ENCODE data around the gene ANKRD33B. TPM values are rescaled to one million over a fixed set of nuclear protein-coding genes. Genes with fewer than 3 reads are reported as not detected.
A peak's percentile ranks its signal among the peaks of the same experiment; 100 is the strongest.

Gene ANKRD33B
- total RNA-seq, 1 experiment from 2014 or later, result 6.9 TPM

DNA sequence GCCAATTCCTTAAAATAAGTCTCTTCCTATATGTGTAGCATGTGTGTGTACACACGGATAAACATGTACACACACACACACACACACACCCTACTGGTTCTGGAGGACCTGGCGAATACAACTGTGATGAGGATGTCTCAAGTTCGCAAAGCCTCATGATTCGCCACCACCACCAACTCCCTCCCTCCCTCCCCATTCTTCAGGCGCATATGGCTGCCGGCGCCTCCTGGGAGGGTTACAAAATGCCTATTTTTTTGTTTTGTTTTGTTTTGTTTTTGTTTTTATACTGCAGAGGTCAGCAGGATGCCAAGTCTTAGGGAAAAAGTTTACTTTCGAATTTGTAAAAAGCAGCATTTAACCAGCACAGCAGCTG lies 109.1 kb downstream of the ANKRD33B start:
- WGBS (ENCODE audit: extremely low coverage, insufficient read length, low lambda C conversion rate), result no CpG with 5 or more reads among the region's 8 CpGs
- no peak overlapping the region for H3K4ac ChIP-seq (ENCODE audit: low read depth, low read length)
- H3K56ac ChIP-seq (ENCODE audit: insufficient read length, low read depth, low read length), result no peak overlapping the region
- H4K5ac ChIP-seq (ENCODE audit: insufficient read length, low read depth, low read length), result no peak overlapping the region
- no peak overlapping the region for H4K8ac ChIP-seq (replicated peaks; ENCODE audit: insufficient read length, low read depth, low read length)
- H2BK12ac ChIP-seq (ENCODE audit: insufficient read length, low read depth, low read length), result no peak overlapping the region
- no peak overlapping the region for H2BK15ac ChIP-seq (ENCODE audit: low read depth, low read length)
- H3K27me3 ChIP-seq (ENCODE audit: insufficient read depth, low read length), result no peaks in the 10 kb centered on the region
- no peak overlapping the region for H3K9ac ChIP-seq (ENCODE audit: extremely low read depth, insufficient read length, low read length)
- H3K27ac ChIP-seq (ENCODE audit: insufficient read length, low read depth, low read length), result no peak overlapping the region
- H3K23me2 ChIP-seq (ENCODE audit: insufficient read length, low read depth, low read length, poor library complexity, severe bottlenecking), result no peaks in the 10 kb centered on the region
- no peak overlapping the region for H3T11ph ChIP-seq (ENCODE audit: low read length)
- Mint-ChIP-seq H3K27me3 (ENCODE audit: low read depth) (peaks cover 21% of the 10 kb centered on the region), H3K36me3 (ENCODE audit: insufficient read depth in 1 of 3, low read depth in 3 of 3) (peaks cover 3 to 14% (median 12%) of the 10 kb centered on the region in 3 experiments; a peak in 5 of 7 replicates), H3K4me1 (peaks cover 2 to 3% of the 10 kb centered on the region in 2 experiments; a peak in 2 of 4 replicates), H3K4me3 (no peak overlapping the region), H3K27ac (no peak overlapping the region), H3K9me3 (peaks cover 0 to 5% of the 10 kb centered on the region in 2 experiments; a peak in 1 of 5 replicates)
- H3K14ac ChIP-seq (ENCODE audit: insufficient read depth, low read length), result no peak overlapping the region
- no peaks in the 10 kb centered on the region for H3K4me1 ChIP-seq (ENCODE audit: insufficient read depth, low read length)
- H3K9me3 ChIP-seq (ENCODE audit: control insufficient read depth, low read depth, low read length), result no peaks in the 10 kb centered on the region
- TF ChIP-seq, protein P1, sequence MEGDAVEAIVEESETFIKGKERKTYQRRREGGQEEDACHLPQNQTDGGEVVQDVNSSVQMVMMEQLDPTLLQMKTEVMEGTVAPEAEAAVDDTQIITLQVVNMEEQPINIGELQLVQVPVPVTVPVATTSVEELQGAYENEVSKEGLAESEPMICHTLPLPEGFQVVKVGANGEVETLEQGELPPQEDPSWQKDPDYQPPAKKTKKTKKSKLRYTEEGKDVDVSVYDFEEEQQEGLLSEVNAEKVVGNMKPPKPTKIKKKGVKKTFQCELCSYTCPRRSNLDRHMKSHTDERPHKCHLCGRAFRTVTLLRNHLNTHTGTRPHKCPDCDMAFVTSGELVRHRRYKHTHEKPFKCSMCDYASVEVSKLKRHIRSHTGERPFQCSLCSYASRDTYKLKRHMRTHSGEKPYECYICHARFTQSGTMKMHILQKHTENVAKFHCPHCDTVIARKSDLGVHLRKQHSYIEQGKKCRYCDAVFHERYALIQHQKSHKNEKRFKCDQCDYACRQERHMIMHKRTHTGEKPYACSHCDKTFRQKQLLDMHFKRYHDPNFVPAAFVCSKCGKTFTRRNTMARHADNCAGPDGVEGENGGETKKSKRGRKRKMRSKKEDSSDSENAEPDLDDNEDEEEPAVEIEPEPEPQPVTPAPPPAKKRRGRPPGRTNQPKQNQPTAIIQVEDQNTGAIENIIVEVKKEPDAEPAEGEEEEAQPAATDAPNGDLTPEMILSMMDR (conservative IDR thresholded peaks at IDR 0.05), result no peak
- H2BK20ac ChIP-seq (ENCODE audit: low read depth, low read length, poor library complexity, severe bottlenecking), result no peak overlapping the region
- no peaks in the 10 kb centered on the region for H3K79me1 ChIP-seq (ENCODE audit: insufficient read depth, low read depth, low read length, poor library complexity, severe bottlenecking)
- H3K4me2 ChIP-seq (ENCODE audit: insufficient read depth, insufficient read length, low read length), result no peak overlapping the region
- H4K20me1 ChIP-seq (ENCODE audit: control insufficient read depth, insufficient read depth, insufficient read length), result no peaks in the 10 kb centered on the region
- peak; percentile 18 for DNase-seq
- H2BK120ac ChIP-seq (ENCODE audit: low read depth, low read length, poor library complexity, severe bottlenecking), result no peak overlapping the region
- H3K18ac ChIP-seq (ENCODE audit: insufficient read length, low read depth, low read length), result no peak overlapping the region
- H3K79me2 ChIP-seq (ENCODE audit: insufficient read depth, low read length), result no peaks in the 10 kb centered on the region
- H2AK5ac ChIP-seq (ENCODE audit: insufficient read length, low read length), result no peak overlapping the region
- no peak overlapping the region for H2AFZ ChIP-seq (ENCODE audit: low read length)
- no peak overlapping the region for H3K23ac ChIP-seq (ENCODE audit: insufficient read length, low read depth, low read length)
- no peak overlapping the region for H2BK5ac ChIP-seq (ENCODE audit: insufficient read length, low read length)
- H4K91ac ChIP-seq (ENCODE audit: insufficient read length, low read depth, low read length), result no peak overlapping the region
